GM12872 (cell line): ENCODE measurements around the gene NAALADL2.

Source experiments
- TF ChIP-seq, protein P1 (sequence below): IDR thresholded peaks from 3 replicates; pipeline ENCODE4 v1.5.1; 2011; ENCODE audit warnings: low read depth, mild to moderate bottlenecking, low read length, moderate library complexity; ENCODE audit not compliant: insufficient read depth

Gene NAALADL2

DNA sequence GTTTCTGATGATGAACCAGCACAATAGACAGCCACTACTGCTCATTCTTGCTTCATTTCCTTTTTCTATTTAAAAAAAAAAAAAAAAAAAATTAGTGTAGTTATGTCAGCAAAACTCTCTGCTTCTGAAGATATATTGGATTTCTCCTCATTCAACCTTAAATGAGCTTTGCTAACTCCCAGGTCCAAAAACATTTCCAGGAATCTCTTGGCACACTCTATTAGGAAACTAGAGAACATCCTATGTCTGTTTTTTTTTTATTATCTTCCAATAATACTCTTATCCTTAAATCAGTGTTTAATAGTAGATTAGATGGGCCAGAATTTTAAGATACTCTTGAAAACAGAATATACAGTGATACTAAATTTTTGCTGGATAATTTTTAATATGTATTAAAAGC, 398.0 kb downstream of the NAALADL2 start:
- TF ChIP-seq, protein P1, sequence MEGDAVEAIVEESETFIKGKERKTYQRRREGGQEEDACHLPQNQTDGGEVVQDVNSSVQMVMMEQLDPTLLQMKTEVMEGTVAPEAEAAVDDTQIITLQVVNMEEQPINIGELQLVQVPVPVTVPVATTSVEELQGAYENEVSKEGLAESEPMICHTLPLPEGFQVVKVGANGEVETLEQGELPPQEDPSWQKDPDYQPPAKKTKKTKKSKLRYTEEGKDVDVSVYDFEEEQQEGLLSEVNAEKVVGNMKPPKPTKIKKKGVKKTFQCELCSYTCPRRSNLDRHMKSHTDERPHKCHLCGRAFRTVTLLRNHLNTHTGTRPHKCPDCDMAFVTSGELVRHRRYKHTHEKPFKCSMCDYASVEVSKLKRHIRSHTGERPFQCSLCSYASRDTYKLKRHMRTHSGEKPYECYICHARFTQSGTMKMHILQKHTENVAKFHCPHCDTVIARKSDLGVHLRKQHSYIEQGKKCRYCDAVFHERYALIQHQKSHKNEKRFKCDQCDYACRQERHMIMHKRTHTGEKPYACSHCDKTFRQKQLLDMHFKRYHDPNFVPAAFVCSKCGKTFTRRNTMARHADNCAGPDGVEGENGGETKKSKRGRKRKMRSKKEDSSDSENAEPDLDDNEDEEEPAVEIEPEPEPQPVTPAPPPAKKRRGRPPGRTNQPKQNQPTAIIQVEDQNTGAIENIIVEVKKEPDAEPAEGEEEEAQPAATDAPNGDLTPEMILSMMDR: no peak

DNA sequence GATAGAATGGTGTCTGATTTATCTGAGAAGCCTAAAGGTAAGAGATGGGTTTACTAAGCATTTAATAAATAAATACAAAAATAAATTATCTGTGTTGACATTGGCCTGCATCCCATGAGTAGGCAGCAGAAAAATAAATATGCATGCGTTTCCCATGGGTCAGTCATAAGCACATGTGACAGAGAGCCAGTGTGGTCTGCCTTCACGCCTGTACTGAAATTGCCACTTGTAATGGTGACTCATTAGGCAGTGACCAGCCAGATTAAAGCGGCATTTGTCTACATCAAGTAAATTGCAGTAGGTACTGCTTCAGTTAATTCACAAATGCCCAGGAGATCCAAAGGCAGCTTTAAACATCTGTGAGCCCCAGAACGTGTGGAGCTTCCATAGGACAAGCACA, 399.6 kb downstream of the NAALADL2 start:
- TF ChIP-seq, protein P1: no peak

DNA sequence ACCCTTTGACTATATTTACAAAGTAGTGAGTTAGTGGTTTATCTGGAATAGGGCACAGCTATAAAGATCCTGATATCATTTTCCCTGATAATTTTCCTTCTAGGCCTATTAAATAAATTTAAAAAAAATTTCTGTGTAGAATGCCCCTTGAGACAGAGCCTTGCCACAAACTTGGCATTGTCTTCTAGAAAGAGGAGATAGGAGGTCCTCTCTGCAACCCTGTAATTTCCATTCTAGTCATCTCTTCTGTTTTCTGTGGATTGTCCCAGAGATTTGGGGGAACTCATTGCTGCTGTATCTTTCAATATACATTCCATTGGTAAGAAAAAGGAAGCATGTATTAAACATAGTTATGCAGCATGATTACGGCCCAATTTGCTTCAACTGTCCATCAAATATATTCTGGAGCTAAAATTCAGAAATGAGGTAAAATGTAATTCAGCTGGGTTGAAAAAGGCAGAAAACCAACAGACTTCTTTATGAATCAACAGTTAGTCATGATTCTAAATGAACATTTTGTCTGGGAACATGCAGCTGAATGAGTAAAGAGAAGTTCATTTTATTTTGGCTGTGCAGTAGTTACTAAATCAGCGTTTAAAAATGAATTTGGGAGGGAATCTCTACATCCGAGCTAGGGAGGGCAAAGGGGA, 401.1 kb downstream of the NAALADL2 start:
- TF ChIP-seq, protein P1: no peak

DNA sequence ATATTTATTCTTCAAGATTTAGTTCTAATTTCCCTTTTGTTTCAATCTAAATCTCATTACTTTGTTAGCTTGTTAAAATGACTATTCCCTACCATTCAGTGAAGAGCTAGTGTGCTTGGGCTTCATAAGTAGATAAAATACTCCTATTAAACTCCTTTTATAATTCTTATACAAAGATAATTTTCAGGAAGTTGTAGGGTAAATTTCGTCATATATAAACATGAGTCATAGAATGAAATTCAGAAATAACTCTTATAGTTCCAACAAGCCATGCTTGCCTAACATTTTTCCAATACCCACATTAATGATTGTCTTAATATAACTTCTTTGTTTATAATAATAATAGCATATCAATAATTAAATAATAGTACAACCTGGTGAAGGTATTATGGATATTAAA, 407.3 kb downstream of the NAALADL2 start:
- TF ChIP-seq, protein P1: no peak

DNA sequence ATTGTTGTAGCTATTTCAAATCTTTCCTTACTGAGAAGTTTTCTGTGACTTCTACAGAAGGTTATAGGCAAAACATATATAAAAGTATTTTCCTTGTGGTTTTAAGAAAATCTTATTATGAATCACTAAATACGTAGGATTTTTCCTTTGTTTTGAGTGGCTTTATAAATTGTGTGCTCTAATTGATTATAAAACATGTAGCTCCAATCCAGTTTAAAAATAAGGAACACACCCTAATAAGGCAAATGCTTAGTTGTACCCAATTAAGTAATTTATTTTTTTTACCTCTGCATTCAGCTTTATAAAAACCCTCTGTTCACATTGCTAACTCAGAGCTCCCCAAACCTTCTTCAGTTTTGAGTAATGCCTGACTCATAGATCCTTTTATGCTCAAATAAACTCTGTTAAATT, 408.0 kb downstream of the NAALADL2 start:
- TF ChIP-seq, protein P1: no peak

DNA sequence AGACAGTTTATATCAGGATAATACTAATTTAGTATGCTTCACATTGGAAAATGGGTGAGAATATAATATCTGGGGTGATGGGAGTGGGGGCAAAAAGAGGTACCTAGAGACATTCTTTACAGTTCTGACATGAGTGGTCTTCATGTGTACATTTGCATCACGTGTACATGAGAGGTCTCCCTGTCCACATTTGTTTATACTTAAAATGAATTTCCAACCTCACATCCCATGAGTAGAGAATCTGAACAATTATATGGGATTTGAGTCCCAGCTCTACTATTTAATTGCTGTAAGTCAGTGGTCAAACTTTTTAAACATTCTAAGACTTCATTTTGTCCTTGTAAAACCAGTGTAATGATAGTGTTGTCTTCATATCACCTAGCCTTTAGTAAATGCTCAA, 408.4 kb downstream of the NAALADL2 start:
- TF ChIP-seq, protein P1: no peak

DNA sequence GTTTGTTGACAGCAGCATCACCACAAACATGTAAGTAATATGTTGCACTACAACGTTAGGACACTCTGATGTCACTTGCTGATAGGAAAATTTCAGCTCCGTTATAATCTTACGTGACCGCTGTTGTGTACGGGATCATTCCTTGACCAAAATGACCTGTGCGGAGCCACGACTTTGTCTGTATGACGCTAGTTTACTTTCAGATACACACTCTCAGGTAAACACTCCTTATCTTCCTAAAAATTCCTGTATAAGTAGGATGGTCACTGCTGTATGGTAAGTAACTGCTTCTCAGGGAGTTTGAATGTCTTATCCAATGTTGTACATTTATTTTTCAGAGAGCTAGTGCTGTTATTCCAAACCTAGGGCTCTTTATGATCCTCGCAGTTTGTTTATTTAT, 410.3 kb downstream of the NAALADL2 start:
- TF ChIP-seq, protein P1: no peak
